GM12865 (cell line): Measurements from ENCODE around the gene TUT4.
A peak's percentile ranks its signal among the peaks of the same experiment; 100 is the strongest.

Experiments used
- DNase-seq: peaks from one replicate; pipeline ENCODE4 v3.0.0; 2010; ENCODE audit warnings: low read depth
- H3K4me3 ChIP-seq: 2 replicates; pipeline ENCODE4 v1.5.1; 2011; ENCODE audit warnings: mild to moderate bottlenecking, low read depth, low read length, control low read depth
- TF ChIP-seq, protein P1 (sequence below): IDR thresholded peaks from 2 replicates; pipeline ENCODE4 v1.5.1; 2011; ENCODE audit warnings: low read length, control low read depth, low read depth, inconsistent platforms; ENCODE audit not compliant: insufficient read depth; ENCODE audit errors: missing control alignments

Gene TUT4

DNA sequence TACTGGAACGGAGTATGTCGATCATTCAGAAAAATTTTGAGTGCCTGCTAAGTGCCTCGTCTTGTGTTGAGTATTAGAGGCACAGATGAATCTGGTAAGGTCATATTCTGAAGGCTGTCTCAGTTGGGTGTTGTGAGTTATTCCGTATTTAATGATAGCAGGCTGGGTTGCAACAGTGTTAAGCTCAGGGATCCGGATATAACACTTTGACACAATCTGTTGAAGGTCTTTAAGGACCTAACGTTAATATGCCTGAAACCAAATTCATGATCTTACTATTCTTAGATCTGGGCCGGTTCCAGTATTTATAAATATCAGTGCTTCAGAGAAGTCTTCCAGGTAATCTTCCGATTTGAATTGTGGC is 147.9 kb downstream of the TUT4 start:
- H3K4me3 ChIP-seq, result peak overlapping the region; percentile 77

DNA sequence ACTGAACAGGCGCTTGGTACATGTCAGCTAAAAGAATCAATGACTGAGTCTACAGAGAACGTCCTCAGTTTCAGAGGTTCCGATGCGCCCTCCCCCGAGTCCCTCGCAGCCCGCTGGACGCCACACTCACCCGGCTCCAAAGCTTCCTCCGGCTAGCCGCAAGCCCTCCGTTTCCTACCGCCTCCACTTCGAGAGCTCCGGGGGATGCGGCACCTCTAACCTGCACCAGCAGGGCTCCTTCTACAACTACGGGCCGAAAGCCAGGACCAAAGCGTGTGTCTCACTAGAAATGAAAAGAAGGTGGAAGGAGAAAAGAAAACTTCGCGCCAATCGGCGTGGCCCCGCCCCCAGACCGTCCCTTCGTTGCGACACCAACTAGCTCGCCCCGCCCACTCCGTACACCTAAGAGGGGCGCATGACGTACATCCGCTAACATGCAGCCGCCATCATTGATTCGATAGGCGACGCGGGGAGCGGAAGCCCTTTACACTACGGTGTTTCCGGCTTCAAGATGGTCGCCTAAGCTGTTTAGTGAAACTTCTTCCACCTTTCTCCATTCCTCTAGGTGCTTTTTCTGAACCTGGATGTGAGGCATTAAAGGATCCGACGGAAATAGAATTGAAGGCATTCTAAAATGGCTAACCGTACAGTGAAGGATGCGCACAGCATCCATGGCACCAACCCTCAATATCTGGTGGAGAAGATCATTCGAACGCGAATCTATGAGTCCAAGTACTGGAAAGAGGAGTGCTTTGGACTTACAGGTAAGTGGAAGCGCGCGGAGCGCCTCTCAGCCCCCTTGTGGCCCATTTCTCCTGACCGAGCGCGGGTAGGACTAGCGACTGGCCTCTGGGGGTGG is 148.5 kb downstream of the TUT4 start, which contains the start of the genes ORC1 and PRPF38A:
TSS of gene ORC1 (minus strand) at position 308 of the 859 bp plus-strand sequence. CDS start 2,200 bp downstream, outside the sequence.
TSS of gene PRPF38A (plus strand) at position 487 of the 859 bp plus-strand sequence. CDS start at position 635, 148 bp downstream.
- H3K4me3 ChIP-seq, result peak within 1 kb of the TSS; percentile 77
- TF ChIP-seq, protein P1, sequence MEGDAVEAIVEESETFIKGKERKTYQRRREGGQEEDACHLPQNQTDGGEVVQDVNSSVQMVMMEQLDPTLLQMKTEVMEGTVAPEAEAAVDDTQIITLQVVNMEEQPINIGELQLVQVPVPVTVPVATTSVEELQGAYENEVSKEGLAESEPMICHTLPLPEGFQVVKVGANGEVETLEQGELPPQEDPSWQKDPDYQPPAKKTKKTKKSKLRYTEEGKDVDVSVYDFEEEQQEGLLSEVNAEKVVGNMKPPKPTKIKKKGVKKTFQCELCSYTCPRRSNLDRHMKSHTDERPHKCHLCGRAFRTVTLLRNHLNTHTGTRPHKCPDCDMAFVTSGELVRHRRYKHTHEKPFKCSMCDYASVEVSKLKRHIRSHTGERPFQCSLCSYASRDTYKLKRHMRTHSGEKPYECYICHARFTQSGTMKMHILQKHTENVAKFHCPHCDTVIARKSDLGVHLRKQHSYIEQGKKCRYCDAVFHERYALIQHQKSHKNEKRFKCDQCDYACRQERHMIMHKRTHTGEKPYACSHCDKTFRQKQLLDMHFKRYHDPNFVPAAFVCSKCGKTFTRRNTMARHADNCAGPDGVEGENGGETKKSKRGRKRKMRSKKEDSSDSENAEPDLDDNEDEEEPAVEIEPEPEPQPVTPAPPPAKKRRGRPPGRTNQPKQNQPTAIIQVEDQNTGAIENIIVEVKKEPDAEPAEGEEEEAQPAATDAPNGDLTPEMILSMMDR, result peak; percentile 58
- peak; percentile 98 for DNase-seq

More for the DNA sequence above, 147.9 kb downstream of the TUT4 start:
- TF ChIP-seq, protein P1, result no peak
- DNase-seq, result no peak

DNA sequence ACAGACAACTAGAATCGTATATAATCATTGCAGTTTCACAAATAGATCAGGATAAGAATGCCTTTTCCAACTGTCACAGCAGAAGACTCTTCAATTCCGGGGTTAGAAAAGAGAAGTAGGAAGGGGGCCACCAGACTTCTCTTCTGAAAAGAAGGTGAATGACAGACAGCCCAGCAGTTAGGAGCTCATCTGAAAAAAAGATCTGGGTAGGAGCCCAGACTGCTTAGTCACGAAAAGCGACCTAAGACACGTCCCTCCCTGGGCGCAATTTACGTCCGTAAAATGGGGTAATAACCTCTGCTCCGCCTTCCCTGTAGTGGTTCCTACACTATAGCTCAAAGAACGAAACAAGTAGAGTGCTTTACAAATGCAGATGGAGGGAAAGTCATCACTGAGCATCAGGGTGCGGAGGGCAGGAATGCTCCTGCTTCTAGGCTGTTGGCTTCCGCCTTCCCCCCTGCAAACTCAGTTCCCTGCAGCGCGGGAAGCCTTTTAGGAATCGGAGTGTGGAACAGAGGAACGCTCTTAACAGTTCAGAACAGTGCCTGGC is 149.3 kb downstream of the TUT4 start:
- TF ChIP-seq, protein P1, result no peak
- peak; percentile 84 for DNase-seq

DNA sequence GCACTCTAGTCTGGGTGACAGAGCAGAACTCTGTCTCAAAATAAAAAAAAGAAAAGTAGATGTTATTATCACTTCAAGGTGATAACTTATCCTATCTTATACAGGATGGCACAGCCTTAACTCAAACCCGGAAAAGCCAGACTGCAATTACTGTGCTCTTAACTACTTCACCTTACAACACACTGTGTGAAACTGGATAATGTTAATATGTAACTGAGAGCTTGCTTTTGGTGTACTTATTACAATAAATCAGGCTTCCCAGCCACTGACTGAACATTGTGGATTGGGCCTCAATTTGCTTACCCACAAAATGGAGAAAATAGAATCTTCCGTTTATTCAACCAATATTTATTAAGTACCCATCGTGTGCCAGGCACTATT is 150.0 kb downstream of the TUT4 start:
- TF ChIP-seq, protein P1, result no peak
- peak overlapping the region; percentile 77 for H3K4me3 ChIP-seq
- DNase-seq, result no peak

More for the DNA sequence above, 149.3 kb downstream of the TUT4 start:
- peak overlapping the region; percentile 77 for H3K4me3 ChIP-seq

DNA sequence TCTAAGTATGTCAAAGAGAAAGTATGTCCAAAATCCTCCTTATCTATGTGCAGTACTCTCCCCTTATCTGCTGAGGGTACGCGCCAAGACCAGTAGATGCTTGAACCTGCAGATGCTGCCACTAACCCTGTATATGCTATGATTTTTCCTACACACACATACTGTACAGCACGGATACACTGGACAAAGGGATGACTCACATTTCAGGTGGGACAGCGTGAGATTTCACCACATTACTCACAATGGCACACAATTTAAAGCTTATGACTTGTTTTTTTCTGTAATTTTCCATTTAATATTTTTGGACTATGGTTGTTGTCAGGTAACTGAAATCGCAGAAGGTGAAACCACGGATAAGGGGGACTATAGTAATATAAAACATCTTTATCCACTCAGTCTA is 152.8 kb downstream of the TUT4 start:
- H3K4me3 ChIP-seq, result no peak overlapping the region
- no peak for DNase-seq
- TF ChIP-seq, protein P1, result no peak

DNA sequence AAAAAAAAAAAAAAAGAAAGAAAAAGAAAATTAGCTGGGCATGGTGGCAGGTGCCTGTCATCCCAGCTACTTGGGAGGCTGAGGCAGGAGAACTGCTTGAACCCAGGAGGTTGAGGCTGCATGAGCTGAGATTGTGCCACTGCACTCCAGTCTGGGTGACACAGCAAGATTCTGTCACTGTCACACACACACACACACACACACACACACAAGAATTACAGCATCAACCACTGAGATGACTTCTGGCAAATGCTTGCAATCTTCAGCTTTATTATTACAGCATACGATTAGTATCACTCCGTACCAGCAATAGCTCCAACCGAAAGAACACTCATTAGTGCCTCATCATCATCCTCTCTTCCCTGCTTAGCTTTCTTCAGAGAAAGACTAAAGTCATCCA is 153.3 kb downstream of the TUT4 start:
- H3K4me3 ChIP-seq, result no peak overlapping the region
- TF ChIP-seq, protein P1, result no peak
- no peak for DNase-seq

DNA sequence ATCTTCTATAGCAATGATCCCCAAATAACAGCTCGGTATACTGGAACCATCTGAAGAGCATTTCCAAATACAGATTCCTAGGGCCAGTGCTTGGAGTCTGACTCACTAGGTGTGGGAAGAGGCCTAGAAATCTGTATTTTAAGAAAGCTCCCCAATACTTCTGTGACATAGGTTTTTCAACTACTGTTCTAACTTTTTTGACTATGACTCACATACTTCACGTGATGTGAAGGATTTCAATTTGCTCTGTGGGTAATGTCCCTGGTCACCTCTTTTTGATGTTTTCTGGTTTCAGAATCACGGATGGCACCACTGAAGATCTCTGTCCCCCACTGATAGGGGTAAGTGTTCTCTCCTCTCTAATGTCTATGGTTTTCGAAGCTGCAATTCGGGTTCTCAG is 159.7 kb downstream of the TUT4 start:
- DNase-seq, result no peak
- H3K4me3 ChIP-seq, result no peak overlapping the region
- TF ChIP-seq, protein P1, result no peak
